Fibroblast of skin of left biceps (primary cell): ENCODE results near the gene CSF2.

Experiments
- DNase-seq, 2 experiments: peaks; one replicate each; pipeline ENCODE4 v3.0.0-alpha.2; 2013; ENCODE audit warnings: low read depth in 2 of 2

CSF2 gene

GRCh38 chr5:132067941-132068808 is 5.4 kb upstream of the CSF2 start:
- no peak for DNase-seq

DNA sequence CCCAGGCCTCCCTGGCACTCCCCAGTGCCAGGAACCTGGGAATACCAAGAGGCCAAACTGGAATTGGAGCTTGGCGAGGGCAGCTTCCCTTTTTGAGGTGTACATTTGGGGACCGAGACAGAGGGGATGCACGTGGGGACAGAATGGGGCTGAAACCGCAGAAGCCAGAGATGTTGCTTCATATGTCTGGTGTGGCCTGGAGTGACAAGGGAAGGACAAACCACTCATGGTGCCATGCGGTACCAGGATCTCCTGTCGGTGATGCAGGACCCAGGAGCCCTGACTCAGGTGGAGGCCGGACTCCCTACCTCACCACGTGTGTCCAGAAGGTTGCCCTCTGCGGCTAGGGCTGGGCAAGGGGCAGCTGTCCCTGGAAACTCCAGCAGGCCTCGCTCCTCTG is 4.0 kb upstream of the CSF2 start:
- DNase-seq, result no peak

DNA sequence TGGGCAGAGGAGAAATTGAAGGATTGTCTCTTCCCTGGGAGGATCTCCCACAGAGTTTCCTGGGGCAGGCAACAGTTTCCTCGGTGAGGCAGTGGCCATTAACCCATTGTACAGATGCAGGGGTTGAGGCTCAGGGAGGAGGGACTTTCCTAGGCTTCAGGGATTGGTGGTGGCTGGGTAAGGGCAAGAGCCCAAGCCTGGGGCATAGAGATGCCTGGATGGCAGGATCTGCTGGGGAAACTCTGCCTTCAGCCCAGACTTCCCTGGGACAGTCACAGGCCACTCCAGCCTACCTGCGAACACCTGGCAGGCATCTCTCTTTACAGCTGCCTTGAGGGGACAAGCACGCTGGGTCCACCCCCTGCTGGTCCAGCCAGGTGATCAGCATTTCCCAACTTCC is 3.6 kb upstream of the CSF2 start:
- DNase-seq, result no peak

DNA sequence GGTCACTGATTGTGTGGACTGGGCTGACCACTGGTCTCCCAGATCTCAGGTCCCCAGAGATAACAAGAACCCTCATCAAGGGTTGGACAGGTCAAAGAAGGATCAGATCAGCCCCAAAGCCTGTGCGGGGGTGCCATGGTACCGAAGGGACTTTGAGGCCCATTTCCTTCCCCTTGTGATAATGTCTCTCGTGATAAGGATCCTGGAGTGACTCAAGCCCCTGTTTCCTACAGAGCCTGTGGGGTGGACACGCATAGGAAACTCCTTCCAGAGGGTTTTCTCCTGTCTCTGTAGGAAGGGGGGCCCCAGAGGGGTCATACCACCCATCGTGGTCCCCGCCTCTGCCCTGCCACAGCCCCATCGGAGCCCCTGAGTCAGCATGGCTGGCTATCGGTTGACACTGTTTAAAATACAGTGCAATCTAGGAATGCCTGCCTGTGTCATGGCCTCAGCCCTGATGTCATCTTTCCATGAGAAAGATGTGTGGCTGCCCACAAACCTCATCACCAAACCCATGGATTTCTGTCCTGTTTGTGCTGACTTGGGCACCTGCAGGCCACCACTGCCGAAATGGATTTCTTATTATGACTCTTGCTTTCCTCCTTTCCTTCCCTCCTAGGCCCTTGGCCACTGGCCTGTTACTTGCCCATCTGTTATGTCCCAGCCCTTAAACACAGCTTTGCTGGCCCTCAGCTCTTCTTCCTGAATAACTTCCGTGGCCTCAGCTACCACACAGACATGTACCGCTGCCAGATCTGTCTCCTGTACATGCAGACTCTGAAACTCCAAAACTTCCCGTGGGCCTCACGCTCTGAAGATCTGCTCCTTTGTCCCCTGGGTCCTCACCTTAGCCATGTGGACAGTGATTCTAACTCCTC is 2.9 kb upstream of the CSF2 start:
- DNase-seq, result no peak

- DNase-seq, result no peak
Observed at GRCh38 chr5:132071338-132071707, 2.3 kb upstream of the CSF2 start.

GRCh38 chr5:132072070-132072469 is 1.5 kb upstream of the CSF2 start:
- no peak for DNase-seq

DNA sequence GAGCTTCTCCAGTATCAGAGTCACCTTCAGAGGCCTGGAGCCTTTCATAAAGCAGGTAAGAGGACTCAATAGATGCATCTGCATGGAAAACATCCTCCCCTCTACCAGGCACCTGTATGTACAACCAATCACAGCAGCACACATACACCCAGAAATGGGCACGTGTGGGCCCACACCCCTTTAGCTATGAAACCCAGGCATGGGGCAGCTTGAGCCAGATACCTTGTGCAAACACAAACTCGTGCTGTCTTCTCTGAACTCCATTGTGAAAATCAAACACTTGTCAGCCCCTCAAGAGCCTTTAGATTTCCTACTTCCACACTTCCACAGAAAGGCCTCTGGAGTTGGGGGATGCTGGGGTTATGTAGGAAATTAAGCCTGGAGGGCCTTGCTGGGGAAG is 1.1 kb upstream of the CSF2 start:
- no peak for DNase-seq

- no peak for DNase-seq
Observed at GRCh38 chr5:132074091-132074771, 642 bp downstream of the CSF2 start.

DNA sequence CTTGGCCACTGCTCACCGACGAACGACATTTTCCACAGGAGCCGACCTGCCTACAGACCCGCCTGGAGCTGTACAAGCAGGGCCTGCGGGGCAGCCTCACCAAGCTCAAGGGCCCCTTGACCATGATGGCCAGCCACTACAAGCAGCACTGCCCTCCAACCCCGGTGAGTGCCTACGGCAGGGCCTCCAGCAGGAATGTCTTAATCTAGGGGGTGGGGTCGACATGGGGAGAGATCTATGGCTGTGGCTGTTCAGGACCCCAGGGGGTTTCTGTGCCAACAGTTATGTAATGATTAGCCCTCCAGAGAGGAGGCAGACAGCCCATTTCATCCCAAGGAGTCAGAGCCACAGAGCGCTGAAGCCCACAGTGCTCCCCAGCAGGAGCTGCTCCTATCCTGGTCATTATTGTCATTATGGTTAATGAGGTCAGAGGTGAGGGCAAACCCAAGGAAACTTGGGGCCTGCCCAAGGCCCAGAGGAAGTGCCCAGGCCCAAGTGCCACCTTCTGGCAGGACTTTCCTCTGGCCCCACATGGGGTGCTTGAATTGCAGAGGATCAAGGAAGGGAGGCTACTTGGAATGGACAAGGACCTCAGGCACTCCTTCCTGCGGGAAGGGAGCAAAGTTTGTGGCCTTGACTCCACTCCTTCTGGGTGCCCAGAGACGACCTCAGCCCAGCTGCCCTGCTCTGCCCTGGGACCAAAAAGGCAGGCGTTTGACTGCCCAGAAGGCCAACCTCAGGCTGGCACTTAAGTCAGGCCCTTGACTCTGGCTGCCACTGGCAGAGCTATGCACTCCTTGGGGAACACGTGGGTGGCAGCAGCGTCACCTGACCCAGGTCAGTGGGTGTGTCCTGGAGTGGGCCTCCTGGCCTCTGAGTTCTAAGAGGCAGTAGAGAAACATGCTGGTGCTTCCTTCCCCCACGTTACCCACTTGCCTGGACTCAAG is 1.5 kb downstream of the CSF2 start:
- no peak for DNase-seq

DNA sequence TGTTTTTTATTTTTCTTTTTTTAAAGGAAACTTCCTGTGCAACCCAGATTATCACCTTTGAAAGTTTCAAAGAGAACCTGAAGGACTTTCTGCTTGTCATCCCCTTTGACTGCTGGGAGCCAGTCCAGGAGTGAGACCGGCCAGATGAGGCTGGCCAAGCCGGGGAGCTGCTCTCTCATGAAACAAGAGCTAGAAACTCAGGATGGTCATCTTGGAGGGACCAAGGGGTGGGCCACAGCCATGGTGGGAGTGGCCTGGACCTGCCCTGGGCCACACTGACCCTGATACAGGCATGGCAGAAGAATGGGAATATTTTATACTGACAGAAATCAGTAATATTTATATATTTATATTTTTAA is 2.1 kb downstream of the CSF2 start:
- no peak for DNase-seq

- no peak for DNase-seq
Observed at GRCh38 chr5:132076202-132076830, 2.7 kb downstream of the CSF2 start.

GRCh38 chr5:132076983-132077382 is 3.4 kb downstream of the CSF2 start:
- DNase-seq, result no peak

- no peak for DNase-seq
Observed at GRCh38 chr5:132079081-132079480, 5.5 kb downstream of the CSF2 start.

- no peak for DNase-seq
Observed at GRCh38 chr5:132079619-132080018, 6.0 kb downstream of the CSF2 start.

DNA sequence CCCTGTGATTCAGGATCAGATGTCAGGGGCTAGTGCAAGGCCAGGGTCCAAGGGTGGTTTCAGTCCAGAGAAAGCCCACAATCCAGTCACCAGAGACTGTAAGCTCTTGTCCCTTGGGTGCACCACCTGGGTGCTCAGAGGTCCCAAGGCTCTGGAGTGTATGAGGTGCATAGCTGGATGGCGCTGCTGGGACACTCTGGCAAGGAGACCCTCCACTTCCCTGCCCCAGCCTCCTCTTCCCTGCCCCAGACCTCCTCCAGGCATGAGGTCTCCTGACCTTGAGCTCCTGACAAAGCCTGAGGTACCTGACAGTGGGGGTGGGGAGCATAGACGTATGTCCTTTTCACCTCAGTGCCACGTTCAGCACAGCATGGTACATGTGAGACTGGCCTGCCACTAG is 7.0 kb downstream of the CSF2 start:
- no peak for DNase-seq

- no peak for DNase-seq
Observed at GRCh38 chr5:132081458-132081857, 7.9 kb downstream of the CSF2 start.

DNA sequence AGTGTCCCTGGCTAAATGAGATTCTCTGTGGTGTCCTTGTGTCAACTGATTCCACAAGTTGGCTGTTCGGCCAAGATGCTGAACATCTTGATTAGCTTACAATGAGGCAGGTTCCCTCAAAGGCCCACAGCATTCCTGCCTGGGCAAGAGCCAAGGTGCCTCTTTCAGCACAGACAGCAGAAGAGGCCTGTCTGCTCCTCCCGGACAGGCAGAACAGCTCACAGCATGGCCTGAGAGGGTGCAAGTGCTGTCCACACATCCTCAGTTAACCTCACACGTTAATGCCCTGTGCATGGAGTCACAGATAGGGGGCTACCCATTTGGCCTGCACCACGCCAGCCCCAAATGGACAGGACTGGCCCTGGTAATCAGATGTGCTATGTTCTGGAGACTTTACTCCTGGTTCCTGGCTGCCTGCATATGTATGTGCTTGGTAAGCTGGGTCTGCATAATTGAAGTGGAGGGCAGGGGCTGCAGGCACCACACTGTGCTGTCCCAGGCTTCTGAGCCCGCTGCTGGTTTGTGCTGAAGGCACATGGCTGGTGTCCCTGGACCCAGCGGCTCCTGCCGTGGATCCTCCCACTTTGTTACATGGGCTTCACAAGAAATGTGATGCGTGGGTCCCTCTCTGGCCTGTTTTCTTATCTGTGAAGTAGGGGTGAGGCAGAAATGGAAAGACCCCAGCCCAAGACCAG is 8.9 kb downstream of the CSF2 start:
- DNase-seq, result no peak

DNA sequence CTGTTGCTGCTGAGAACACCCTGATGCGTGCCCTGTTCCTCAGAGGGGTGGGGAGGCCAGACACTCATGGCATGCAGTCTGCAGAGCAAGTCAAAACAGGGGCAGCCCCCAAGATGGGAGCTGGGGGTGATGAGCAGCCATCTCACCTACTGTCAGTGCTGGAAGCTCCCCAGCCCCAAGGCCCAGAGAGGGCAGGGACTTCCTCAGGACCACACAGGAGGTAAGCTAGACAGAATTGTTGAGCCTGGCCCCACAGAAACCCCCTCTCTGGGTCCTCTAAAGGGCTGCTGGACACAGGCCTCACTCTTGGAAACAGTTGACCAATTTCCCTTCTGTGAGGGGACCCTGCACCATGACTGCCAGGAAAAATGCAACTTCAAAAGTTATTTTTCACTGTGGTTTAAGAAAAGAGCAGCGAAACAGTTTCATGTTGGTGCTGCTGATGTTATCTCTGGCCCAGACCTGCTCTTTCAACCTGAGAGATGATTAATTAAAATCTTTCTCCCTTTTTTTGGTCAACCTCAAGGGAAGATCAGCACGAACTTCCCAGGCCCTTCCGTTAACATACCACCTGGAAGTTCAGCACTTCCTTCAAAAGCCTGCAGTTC is 9.6 kb downstream of the CSF2 start:
- DNase-seq, result no peak

DNA sequence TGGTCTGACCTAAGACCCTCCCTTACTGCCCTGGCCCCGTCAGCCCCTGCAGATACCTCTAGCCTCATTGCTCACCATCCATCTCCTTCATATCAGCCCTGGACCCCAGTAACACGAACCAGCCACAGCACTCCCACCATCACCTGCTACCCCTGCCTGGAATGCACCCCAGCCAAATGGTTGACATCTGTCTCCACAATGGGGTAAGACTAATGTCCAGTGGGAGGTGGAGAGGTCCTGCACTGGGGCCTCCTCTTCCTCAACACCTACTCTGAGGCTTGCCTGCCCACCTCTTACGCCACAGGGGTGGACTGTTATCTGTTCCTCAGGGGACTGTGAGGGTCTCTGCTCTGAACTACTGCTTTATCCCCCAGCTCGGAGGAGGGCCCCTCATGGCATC is 12.1 kb downstream of the CSF2 start:
- no peak for DNase-seq

DNA sequence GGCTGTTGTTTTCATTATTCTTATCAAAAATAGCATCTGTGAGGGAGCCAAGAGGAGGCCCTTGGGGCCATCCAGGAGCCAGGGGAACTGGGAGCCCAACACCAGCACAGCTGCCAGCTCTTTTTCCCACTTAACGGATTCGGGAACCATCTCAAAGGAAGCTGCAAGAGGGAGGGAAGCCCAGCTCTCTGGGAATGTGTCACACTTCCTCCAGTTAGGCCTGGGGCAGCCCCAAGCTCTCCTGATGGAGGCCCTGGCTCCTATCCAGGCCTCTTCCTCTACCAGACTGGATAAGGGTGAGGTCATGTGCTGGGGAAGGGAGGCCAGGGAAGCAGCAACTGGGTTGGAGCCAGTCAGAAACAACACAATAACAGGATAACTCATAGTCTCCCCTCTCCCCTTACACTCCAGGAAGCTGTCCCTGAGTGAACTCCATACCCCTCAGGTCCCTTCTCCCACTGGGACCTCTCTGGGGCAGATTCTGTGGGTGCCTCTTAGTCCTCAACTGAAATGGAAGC is 12.7 kb downstream of the CSF2 start:
- DNase-seq, result peak; percentile 75 to 78
